Endothelial cell (in vitro differentiated cells): ENCODE data around the gene GJD2. TPM values are rescaled to one million over a fixed set of nuclear protein-coding genes. Genes with fewer than 3 reads are reported as not detected.

Experiments
- DNase-seq: peaks from one replicate; pipeline ENCODE4 v3.0.0; 2021; ENCODE audit warnings: low spot score
- H3K27ac Mint-ChIP-seq: one replicate; pipeline ENCODE4 v1.8.0; 2021; ENCODE audit warnings: mixed read lengths, inconsistent platforms; ENCODE audit not compliant: unreplicated experiment
- H3K27me3 Mint-ChIP-seq: one replicate; pipeline ENCODE4 v1.8.0; 2021; ENCODE audit warnings: mild to moderate bottlenecking, moderate library complexity, mixed read lengths, inconsistent platforms; ENCODE audit not compliant: unreplicated experiment
- H3K36me3 Mint-ChIP-seq: one replicate; pipeline ENCODE4 v1.8.0; 2021; ENCODE audit warnings: mild to moderate bottlenecking, low read depth, mixed read lengths, inconsistent platforms; ENCODE audit not compliant: unreplicated experiment
- H3K4me1 Mint-ChIP-seq: one replicate; pipeline ENCODE4 v1.8.0; 2021; ENCODE audit warnings: mild to moderate bottlenecking, mixed read lengths, inconsistent platforms; ENCODE audit not compliant: unreplicated experiment
- H3K4me3 Mint-ChIP-seq: one replicate; pipeline ENCODE4 v1.8.0; 2021; ENCODE audit warnings: mild to moderate bottlenecking, mixed read lengths, inconsistent platforms; ENCODE audit not compliant: unreplicated experiment
- H3K9me3 Mint-ChIP-seq: one replicate; pipeline ENCODE4 v1.8.0; 2021; ENCODE audit warnings: mixed read lengths, inconsistent platforms; ENCODE audit not compliant: unreplicated experiment
- total RNA-seq: library from RNA; stranded (reverse); fragmentation: NEBNext Ultra II Directional; extraction: Animal tissue kit (Norgen Biotek cat#: 25700); gene quantifications from one replicate; pipeline ENCODE4 v1.2.1, GENCODE V29; 2021; ENCODE audit not compliant: unreplicated experiment
- TF ChIP-seq, protein P1 (sequence below): fragments of 200-600 bp; sonication (generic); IDR thresholded peaks from one replicate; pipeline ENCODE4 v1.5.0; 2021; ENCODE audit warnings: antibody characterized with exemption; ENCODE audit not compliant: unreplicated experiment

Gene GJD2
- total RNA-seq, 1 donor from 2014 or later = 0.54 TPM

DNA sequence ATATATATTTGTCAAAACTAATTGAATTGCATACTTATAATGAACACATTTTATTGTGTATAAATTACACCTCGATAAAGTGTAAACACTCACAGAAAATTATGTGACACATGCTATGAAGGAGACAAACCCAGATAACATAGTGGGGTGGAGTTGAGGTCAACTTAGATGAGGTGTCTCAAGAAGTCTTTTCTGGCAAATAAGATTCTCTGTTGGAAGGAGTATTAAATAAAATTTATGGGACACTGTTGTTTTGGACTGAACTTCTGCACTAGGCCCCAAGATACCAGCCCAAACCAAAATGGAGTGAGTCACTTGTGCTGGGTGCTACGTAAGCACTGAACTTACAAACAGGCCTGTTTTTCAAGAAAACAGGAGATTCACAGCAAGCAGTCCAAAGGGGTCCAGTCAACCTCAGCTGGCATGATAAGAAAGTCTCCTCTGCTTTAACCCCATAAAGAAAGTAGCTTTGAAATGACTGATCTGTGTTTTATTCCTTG, 21.9 kb upstream of the GJD2 start:
- H3K27ac Mint-ChIP-seq = no peak overlapping the region
- TF ChIP-seq, protein P1, sequence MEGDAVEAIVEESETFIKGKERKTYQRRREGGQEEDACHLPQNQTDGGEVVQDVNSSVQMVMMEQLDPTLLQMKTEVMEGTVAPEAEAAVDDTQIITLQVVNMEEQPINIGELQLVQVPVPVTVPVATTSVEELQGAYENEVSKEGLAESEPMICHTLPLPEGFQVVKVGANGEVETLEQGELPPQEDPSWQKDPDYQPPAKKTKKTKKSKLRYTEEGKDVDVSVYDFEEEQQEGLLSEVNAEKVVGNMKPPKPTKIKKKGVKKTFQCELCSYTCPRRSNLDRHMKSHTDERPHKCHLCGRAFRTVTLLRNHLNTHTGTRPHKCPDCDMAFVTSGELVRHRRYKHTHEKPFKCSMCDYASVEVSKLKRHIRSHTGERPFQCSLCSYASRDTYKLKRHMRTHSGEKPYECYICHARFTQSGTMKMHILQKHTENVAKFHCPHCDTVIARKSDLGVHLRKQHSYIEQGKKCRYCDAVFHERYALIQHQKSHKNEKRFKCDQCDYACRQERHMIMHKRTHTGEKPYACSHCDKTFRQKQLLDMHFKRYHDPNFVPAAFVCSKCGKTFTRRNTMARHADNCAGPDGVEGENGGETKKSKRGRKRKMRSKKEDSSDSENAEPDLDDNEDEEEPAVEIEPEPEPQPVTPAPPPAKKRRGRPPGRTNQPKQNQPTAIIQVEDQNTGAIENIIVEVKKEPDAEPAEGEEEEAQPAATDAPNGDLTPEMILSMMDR = no peak
- no peaks in the 10 kb centered on the region for H3K4me1 Mint-ChIP-seq
- no peaks in the 10 kb centered on the region for H3K9me3 Mint-ChIP-seq
- H3K27me3 Mint-ChIP-seq = no peaks in the 10 kb centered on the region
- H3K36me3 Mint-ChIP-seq = no peaks in the 10 kb centered on the region
- H3K4me3 Mint-ChIP-seq = no peak overlapping the region
- DNase-seq = no peak

DNA sequence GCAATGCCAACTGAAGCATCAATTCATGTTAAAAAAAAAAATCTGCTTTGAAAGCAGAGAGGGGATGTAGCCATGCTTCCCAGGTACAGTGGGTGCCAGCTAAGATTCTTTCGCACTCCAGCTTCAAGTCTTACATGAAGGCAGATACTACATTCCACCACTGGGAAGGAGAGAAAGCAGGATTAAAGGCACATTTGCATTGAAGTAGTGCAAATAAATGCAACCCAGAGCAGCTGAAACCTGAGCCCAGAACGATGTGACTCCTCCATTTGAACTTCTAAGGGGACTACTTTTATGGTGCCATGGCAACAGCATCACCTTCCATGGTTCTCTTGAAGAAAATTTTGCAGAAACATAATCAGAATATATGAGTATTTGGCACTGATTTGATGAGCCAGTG, 19.1 kb upstream of the GJD2 start:
- Mint-ChIP-seq H3K27me3 (peaks cover 3% of the 10 kb centered on the region), H3K4me3 (no peak overlapping the region), H3K27ac (no peak overlapping the region), H3K9me3 (no peaks in the 10 kb centered on the region), H3K36me3 (no peaks in the 10 kb centered on the region), H3K4me1 (no peaks in the 10 kb centered on the region)
- TF ChIP-seq, protein P1 = no peak
- no peak for DNase-seq

DNA sequence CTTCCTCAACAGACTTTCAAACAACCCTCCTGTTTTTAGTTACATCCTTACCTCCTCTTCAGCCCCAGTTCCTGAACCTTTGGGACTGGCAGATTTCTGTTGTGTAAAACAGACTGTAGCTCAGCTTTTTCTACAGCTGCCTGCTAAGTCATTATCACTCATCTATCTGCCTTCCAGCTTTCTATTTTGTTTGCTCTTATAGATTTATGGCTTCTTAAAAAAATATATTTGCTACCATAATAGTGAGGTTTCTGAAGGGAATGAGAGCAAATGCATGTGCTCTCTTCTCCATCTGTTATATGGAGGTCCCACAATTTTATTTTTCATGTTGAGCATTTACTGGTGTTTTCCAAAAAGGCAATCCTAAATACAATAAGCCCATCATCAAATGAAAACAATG, 18.2 kb upstream of the GJD2 start:
- no peak for DNase-seq
- Mint-ChIP-seq H3K9me3 (no peaks in the 10 kb centered on the region), H3K36me3 (no peaks in the 10 kb centered on the region), H3K4me3 (no peak overlapping the region), H3K4me1 (no peaks in the 10 kb centered on the region), H3K27me3 (peaks cover 3% of the 10 kb centered on the region), H3K27ac (no peak overlapping the region)
- TF ChIP-seq, protein P1 = no peak

DNA sequence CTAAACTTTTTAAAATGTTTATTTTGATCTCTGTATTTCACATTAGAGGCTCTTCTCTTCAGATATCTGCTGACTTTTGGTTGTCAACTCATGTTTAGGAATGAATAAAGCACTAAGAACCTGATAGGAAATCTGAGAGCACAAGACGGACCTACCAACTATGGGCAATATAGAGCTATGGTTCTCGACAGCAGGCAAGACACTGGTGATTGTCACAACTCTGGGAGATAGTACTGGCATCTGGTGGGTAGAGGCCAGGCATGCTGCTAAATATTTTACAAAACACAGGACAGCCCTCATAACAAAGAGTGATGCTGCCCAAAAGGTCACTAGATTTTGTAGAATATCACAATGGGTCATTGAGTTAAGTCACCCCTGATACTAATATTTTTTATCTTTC, 17.5 kb upstream of the GJD2 start:
- Mint-ChIP-seq H3K4me1 (no peaks in the 10 kb centered on the region), H3K4me3 (no peak overlapping the region), H3K9me3 (no peaks in the 10 kb centered on the region), H3K27ac (no peak overlapping the region), H3K27me3 (peaks cover 3% of the 10 kb centered on the region), H3K36me3 (no peaks in the 10 kb centered on the region)
- DNase-seq = no peak
- TF ChIP-seq, protein P1 = no peak

DNA sequence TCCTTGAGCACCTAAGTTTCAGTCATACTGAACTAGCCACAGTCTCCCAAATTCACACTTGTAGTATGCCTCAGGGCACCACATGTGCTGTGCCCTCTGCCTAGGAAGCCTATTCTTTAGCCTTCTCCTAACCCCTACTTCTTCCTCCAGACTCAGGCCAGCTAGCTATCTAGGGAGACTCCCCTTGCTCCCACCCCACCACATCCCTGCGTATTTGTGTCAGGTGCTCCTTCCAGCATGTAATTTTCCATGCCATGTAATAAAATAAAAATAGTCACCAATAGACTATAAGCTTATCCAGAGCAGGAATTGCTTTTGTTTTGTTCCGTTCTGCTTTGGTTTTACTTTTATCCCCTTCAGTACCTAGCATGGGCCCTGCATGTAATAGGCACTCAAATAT, 14.9 kb upstream of the GJD2 start:
- H3K27me3 Mint-ChIP-seq = peaks cover 3% of the 10 kb centered on the region
- no peaks in the 10 kb centered on the region for H3K36me3 Mint-ChIP-seq
- TF ChIP-seq, protein P1 = no peak
- no peaks in the 10 kb centered on the region for H3K9me3 Mint-ChIP-seq
- DNase-seq = no peak
- no peak overlapping the region for H3K27ac Mint-ChIP-seq
- no peaks in the 10 kb centered on the region for H3K4me1 Mint-ChIP-seq
- no peak overlapping the region for H3K4me3 Mint-ChIP-seq
